ENCODE results near the gene PIGL. TPM values are rescaled to one million over a fixed set of nuclear protein-coding genes. Genes with fewer than 3 reads are reported as not detected.

PIGL gene
- total RNA-seq, 1 donor from 2014 or later = 28.6 TPM

- no peaks in the 10 kb centered on the region for H3K36me3 Mint-ChIP-seq (ENCODE audit: unreplicated experiment)
- H3K4me3 Mint-ChIP-seq (ENCODE audit: unreplicated experiment) = no peak overlapping the region
- no peaks in the 10 kb centered on the region for H3K9me3 Mint-ChIP-seq (ENCODE audit: unreplicated experiment)
- H3K27ac Mint-ChIP-seq (ENCODE audit: unreplicated experiment) = no peak overlapping the region
- no peaks in the 10 kb centered on the region for H3K27me3 Mint-ChIP-seq (ENCODE audit: unreplicated experiment)
- no peak for TF ChIP-seq CTCF (IDR thresholded peaks at IDR 0.05)
- peaks cover 1% of the 10 kb centered on the region for H3K4me1 Mint-ChIP-seq (ENCODE audit: unreplicated experiment)
- no peak for DNase-seq (ENCODE audit: extremely low spot score, unreplicated experiment)
Measured at GRCh38 chr17:16261049-16261448, 44.0 kb downstream of the PIGL start.

- Mint-ChIP-seq H3K4me3 (ENCODE audit: unreplicated experiment) (no peak overlapping the region), H3K27me3 (ENCODE audit: unreplicated experiment) (no peaks in the 10 kb centered on the region), H3K9me3 (ENCODE audit: unreplicated experiment) (no peaks in the 10 kb centered on the region), H3K36me3 (ENCODE audit: unreplicated experiment) (peaks cover 2% of the 10 kb centered on the region), H3K4me1 (ENCODE audit: unreplicated experiment) (peaks cover 1% of the 10 kb centered on the region), H3K27ac (ENCODE audit: unreplicated experiment) (no peak overlapping the region)
- TF ChIP-seq CTCF (IDR thresholded peaks at IDR 0.05) = no peak
- DNase-seq (ENCODE audit: extremely low spot score, unreplicated experiment) = no peak
Measured at GRCh38 chr17:16262201-16262600, 45.2 kb downstream of the PIGL start.

DNA sequence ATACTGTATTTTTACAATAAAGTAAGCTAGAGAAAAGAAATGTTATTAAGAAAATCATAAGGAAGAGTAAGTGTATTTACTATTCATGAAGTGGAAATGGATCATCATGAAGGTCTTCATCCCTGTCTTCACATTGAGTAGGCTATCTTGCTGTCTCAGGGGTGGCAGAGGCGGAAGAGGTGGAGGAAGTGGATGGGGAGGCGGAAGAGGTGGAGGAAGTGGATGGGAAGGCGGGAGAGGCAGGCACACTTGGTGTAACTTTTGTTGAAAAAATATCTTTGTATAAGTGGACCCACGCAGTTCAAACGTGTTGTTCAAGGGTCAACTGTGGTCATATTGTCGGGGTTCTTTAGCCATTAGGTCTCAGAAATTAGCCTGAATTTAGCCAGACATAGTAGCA, 50.2 kb downstream of the PIGL start:
- H3K4me1 Mint-ChIP-seq (ENCODE audit: unreplicated experiment) = peaks cover 6% of the 10 kb centered on the region
- no peak for TF ChIP-seq CTCF (IDR thresholded peaks at IDR 0.05)
- DNase-seq (ENCODE audit: extremely low spot score, unreplicated experiment) = no peak
- no peaks in the 10 kb centered on the region for H3K27me3 Mint-ChIP-seq (ENCODE audit: unreplicated experiment)
- H3K36me3 Mint-ChIP-seq (ENCODE audit: unreplicated experiment) = peaks cover 2% of the 10 kb centered on the region
- no peak overlapping the region for H3K27ac Mint-ChIP-seq (ENCODE audit: unreplicated experiment)
- H3K4me3 Mint-ChIP-seq (ENCODE audit: unreplicated experiment) = no peak overlapping the region
- H3K9me3 Mint-ChIP-seq (ENCODE audit: unreplicated experiment) = no peaks in the 10 kb centered on the region

- TF ChIP-seq CTCF (IDR thresholded peaks at IDR 0.05) = no peak
- no peak overlapping the region for H3K27ac Mint-ChIP-seq (ENCODE audit: unreplicated experiment)
- no peaks in the 10 kb centered on the region for H3K9me3 Mint-ChIP-seq (ENCODE audit: unreplicated experiment)
- H3K36me3 Mint-ChIP-seq (ENCODE audit: unreplicated experiment) = peaks cover 2% of the 10 kb centered on the region
- peaks cover 6% of the 10 kb centered on the region for H3K4me1 Mint-ChIP-seq (ENCODE audit: unreplicated experiment)
- H3K27me3 Mint-ChIP-seq (ENCODE audit: unreplicated experiment) = no peaks in the 10 kb centered on the region
- no peak overlapping the region for H3K4me3 Mint-ChIP-seq (ENCODE audit: unreplicated experiment)
- DNase-seq (ENCODE audit: extremely low spot score, unreplicated experiment) = no peak
Measured at GRCh38 chr17:16269658-16270057, 52.6 kb downstream of the PIGL start.

GRCh38 chr17:16272111-16272840, 55.3 kb downstream of the PIGL start:
- Mint-ChIP-seq H3K27me3 (ENCODE audit: unreplicated experiment) (no peaks in the 10 kb centered on the region), H3K4me3 (ENCODE audit: unreplicated experiment) (no peak overlapping the region), H3K9me3 (ENCODE audit: unreplicated experiment) (no peaks in the 10 kb centered on the region), H3K4me1 (ENCODE audit: unreplicated experiment) (peaks cover 6% of the 10 kb centered on the region), H3K27ac (ENCODE audit: unreplicated experiment) (no peak overlapping the region), H3K36me3 (ENCODE audit: unreplicated experiment) (no peaks in the 10 kb centered on the region)
- no peak for TF ChIP-seq CTCF (IDR thresholded peaks at IDR 0.05)
- no peak for DNase-seq (ENCODE audit: extremely low spot score, unreplicated experiment)

Measured in osteocyte (in vitro differentiated cells).